ENCODE results near the gene ANKRD11.

- TF ChIP-seq CTCF (IDR thresholded peaks at IDR 0.05) (no peak), POLR2A (IDR thresholded peaks at IDR 0.05) (no peak)
Measured at GRCh38 chr16:89295915-89296314, 194.4 kb downstream of the ANKRD11 start.
